Prostate gland (tissue), 2 donors: ENCODE results near the gene CCL18.
"Not testable (repeated sequence)": the region's sequence is repeated elsewhere in the genome, so short reads cannot be mapped to it uniquely, and the experiment has no call there.

Experiments
- CTCF ChIP-seq, 4 experiments: fragments of 200-600 bp in 2 of 4; fragments of 450-650 bp in 2 of 4; sonication (generic) in 2 of 4; IDR thresholded peaks; 1 replicate in 3 of 4; 2 replicates in 1 of 4; pipeline ENCODE4 v1.5.1; 2016 to 2019; ENCODE audit warnings: antibody characterized with exemption in 4 of 4, mild to moderate bottlenecking in 2 of 4, moderate library complexity in 2 of 4
- POLR2A ChIP-seq: fragments of 450-650 bp; IDR thresholded peaks from one replicate; pipeline ENCODE4 v1.6.1; 2016; ENCODE audit warnings: antibody characterized with exemption, mild to moderate bottlenecking
- POLR2AphosphoS5 ChIP-seq: sonication (generic); formaldehyde crosslinking; IDR thresholded peaks from one replicate; pipeline ENCODE4 v1.6.1; 2017; ENCODE audit warnings: antibody characterized with exemption

DNA sequence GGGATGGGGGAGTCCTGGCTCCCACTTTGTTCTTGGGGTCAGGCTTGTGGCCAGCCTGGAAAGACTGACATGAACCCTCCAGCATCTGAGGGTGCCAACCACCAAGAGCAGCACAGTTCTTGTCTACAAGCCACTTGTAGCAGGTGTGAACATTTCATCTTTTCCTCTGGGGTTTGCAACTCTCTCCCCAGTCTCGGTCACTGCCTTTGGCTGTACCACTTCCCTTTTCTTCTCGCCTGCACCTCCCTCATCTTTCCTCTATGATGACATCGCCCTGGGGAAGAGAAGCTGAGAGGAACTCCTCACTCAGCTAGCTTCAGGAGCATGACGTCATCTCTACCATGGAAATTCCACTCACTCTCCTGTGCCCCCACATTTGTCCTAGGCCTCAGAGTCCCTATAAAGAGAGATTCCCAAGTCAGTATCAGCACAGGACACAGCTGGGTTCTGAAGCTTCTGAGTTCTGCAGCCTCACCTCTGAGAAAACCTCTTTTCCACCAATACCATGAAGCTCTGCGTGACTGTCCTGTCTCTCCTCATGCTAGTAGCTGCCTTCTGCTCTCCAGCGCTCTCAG, 39.4 kb downstream of the CCL18 start, which contains the start of gene CCL4:
- not testable (repeated sequence) for TF ChIP-seq POLR2A; CTCF (IDR thresholded peaks at IDR 0.05); POLR2AphosphoS5
